Measurements from ENCODE around the gene MAPK4.

Gene MAPK4

DNA sequence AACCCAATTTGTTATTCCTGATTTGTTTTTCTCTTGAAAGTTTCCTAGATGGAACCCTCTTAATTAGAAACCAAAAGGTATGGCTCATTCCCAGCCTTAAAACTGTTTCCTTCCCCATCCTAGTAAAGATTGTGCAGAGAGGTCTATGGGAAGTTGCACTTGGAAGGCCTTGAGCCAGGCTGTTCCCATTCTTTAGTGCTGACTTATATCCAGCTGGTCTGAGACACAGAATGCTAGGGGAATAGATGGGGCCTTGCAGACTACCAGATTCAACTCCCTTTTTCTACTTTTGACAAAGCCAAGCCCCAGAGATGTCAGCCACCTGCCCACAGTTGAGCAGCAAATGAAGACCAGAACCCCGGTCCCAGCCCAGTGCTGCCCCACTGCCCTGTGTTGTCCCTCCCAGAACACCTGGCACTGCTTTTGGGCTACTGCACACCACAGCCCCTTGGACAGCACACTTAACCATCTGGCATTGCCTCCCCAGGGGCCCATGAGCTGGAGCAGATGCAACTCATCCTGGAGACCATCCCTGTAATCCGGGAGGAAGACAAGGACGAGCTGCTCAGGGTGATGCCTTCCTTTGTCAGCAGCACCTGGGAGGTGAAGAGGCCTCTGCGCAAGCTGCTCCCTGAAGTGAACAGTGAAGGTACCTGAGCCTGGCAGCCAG lies 161.7 kb downstream of the MAPK4 start:
- DNase-seq (ENCODE audit: low spot score): no peak

GRCh38 chr18:50722311-50722710 lies 162.4 kb downstream of the MAPK4 start:
- DNase-seq (ENCODE audit: low spot score): peak; percentile 25

DNA sequence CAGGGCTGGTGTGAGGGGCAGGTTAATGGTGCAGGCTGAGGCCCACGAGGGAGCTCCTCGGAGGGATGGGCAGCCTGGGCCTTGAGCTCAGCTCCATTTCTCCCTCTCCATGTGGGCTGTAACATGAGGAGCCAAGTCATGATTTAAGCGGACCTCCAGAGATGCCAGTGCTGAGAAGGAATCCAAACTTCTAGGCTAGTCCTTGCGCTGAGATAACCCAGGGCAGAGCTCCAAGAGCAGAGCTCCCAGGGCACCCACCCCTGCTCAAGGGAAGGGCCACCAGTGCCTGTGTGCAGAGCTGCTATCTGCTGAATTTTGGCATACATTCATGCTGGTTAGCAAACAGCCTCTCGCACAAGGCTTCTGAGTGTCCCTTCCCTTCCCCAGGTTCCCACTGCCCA lies 164.9 kb downstream of the MAPK4 start:
- no peak for DNase-seq (ENCODE audit: low spot score)

DNA sequence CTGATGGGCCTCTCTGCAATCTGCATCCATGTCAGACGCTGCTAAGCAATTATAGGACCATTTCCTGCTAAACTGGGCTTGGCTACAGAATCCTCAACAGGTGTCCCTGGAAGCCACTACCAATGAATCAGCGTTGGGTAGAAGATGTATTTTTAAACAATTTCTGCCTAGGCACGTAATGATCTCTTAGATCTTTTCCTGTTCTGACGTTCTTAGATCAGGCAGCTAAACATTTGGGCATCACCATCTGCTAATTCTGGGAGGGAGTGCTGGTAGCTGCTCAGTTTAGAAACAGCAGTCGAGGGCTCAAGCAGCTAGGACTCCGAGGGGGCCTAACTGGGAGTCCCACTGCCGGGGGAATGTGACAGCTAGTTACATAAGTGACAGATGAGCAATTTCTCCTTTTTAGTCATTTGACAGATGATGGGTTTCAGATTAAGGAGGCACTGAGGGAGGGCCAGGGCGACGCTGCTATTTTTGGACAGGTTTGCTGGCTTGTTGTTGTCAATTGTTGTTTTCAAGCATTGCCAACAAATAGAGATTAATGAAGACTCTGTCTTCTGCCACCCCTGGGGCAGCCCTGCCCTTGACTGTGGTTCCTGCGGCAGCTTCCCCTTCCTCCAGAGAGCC lies 167.2 kb downstream of the MAPK4 start:
- DNase-seq (ENCODE audit: low spot score): no peak

DNA sequence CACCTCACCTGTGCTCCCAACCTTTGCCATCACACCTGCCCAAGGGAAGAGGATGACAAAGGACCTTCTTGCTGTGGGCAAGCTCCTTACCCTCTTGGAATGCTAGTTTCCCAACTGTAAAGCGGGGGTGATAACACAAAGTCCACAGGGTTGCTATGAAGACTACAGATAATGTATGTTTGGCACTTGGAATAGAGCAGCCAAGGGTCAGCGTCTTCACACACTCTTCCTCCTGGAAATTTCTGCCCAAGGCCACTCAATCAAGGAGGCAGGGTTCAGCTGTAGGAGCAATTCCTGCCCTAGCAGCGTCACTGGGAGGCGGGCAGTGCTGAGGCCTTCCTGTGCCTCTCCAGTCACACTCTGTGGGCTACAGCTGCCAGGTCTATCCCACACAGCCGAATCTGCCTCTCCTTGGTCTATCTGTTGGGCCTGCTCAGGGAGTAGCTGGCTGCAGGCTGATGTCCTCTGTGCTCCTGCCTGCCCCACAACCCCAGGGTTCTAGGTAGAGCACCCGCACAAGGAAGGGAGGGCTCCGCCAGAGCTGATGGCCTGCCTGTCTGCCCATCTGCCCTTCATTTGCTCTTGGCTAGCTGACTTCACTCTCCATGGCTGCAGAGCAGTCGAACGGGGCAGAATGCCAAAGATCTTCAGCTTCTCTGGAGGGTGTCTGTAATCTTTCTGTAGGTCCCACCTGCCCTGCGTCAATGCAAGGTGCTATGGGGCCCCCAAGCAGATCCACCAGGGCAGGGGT lies 168.0 kb downstream of the MAPK4 start:
- DNase-seq (ENCODE audit: low spot score): no peak

- no peak for DNase-seq (ENCODE audit: low spot score)
Measured at GRCh38 chr18:50729376-50729775, 169.5 kb downstream of the MAPK4 start.

- no peak for DNase-seq (ENCODE audit: low spot score)
Measured at GRCh38 chr18:50729986-50730385, 170.1 kb downstream of the MAPK4 start.

DNA sequence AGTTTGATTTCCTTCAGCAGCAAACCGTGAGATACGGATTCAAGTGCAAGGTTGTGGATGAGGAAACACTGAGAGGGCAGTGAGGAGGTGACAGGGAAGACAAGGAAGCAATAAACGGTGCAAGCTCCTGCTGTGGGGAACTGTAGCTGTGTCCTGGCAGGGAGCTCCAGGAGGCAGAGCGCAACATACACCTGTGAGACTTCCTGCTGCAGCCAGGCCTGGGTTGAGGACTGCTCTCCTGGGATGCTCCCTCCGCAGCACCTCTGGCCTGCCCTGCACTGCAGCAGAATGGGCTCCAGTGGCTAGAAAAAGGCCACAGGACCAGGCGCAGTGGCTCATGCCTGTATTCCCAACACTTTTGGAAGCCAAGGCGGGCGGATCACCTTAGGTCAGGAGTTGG lies 174.5 kb downstream of the MAPK4 start:
- DNase-seq (ENCODE audit: low spot score): no peak

- no peak for DNase-seq (ENCODE audit: low spot score)
Measured at GRCh38 chr18:50734886-50735285, 175.0 kb downstream of the MAPK4 start.

- no peak for DNase-seq (ENCODE audit: low spot score)
Measured at GRCh38 chr18:50737127-50737526, 177.2 kb downstream of the MAPK4 start.

- DNase-seq (ENCODE audit: low spot score): no peak
Measured at GRCh38 chr18:50738098-50738757, 178.3 kb downstream of the MAPK4 start.

DNA sequence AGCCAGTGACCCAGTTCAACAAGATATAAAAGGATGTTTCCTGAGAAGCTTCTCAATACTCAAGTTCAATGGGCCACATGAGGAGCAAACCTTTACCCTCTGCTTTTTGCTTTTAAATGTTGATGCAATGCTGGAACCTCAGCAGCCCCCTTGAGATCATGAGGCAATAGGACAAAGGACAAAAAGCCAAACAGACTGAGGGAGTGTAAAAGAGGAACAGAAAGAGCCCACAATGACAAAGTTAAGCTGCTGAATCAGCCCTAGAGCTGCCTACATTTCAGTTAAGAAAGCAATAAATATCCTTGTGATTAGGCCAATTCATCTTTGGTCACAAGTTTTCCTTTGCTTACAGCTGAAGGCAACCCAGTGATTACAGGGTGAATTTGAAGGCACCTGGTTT lies 183.1 kb downstream of the MAPK4 start:
- no peak for DNase-seq (ENCODE audit: low spot score)

GRCh38 chr18:50744253-50744652 lies 184.4 kb downstream of the MAPK4 start:
- DNase-seq (ENCODE audit: low spot score): no peak

- DNase-seq (ENCODE audit: low spot score): no peak
Measured at GRCh38 chr18:50745945-50746344, 186.1 kb downstream of the MAPK4 start.

- no peak for DNase-seq (ENCODE audit: low spot score)
Measured at GRCh38 chr18:50747849-50748242, 188.0 kb downstream of the MAPK4 start.

GRCh38 chr18:50748243-50749229 lies 188.6 kb downstream of the MAPK4 start:
- no peak for DNase-seq (ENCODE audit: low spot score)

GRCh38 chr18:50749421-50749820 lies 189.5 kb downstream of the MAPK4 start:
- no peak for DNase-seq (ENCODE audit: low spot score)

DNA sequence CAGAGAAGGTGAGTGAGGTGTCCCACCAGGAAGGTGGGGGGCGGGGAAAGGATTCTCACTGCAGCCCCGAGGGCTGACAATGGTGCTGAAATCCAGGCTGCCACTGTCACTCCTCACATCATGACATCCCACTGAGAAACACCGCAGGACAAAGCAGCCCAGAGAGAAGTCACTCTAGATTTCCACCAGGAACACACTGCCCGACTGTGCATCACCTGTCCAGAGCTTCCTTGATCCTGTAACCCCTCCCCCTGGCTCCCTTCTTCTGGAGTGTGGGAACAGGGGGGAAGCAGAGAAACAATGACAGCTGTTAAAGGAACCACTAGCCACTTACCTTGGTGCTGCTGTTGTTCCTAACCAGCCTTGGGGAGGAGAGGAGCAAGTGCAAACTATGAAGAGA lies 190.1 kb downstream of the MAPK4 start:
- no peak for DNase-seq (ENCODE audit: low spot score)

DNA sequence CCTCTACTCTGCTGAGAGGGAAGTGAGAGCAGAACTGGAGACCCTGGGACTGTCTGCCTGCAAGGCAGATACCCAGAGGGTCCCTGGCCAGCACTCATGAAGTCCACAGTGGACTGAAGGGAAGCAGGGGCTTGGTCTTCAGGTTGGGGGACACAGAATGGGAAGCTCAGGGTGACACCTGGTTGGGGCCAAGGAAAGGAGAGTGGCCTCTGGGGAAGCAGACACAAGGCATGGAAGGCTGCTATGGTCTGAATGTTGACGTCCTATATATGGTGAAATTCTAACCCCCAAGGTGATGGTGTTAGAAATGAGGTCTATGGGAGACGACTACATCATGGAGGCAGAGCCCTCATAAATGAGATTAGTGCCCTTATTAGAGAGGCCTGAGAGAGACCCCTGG lies 190.7 kb downstream of the MAPK4 start:
- DNase-seq (ENCODE audit: low spot score): no peak

GRCh38 chr18:50751490-50751889 lies 191.6 kb downstream of the MAPK4 start:
- no peak for DNase-seq (ENCODE audit: low spot score)

DNA sequence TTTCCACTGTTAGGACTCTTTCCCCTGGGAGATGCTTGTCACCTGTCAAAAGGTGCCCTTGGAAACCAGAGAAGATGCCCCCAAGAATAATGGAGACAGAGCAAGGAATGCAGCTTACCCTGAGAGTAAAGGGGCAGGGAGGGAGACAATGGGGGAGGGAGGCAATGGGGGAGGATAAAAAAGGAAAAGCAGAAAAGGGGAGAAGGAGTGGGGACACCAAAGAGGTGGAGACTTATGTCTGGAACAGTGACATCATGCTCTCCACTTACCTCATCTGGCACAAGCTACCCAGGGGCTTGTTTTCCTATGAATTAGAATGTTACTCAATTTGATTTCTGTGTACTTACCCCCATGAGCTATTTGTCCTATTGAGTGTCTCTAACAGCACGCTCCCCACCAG lies 192.1 kb downstream of the MAPK4 start:
- no peak for DNase-seq (ENCODE audit: low spot score)

DNA sequence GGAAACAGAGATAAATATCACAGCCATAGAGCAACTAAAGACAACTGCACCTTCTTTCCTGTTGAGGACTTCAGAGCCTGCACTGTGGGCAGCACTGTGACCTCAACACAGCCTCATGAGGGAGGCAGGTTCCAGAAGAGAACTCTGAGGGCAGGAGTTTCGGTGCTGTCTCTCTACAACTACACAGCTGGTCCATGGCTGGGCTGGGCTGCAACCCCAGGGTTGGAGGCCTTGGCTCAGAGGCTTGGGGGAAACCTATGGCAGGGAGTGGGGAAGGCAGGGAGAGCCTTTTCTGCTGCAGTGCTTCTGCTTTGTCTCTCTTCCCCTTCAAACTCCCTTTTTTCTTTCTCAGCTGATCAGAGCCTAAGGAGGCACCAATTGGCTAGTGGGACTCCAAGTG lies 193.4 kb downstream of the MAPK4 start:
- no peak for DNase-seq (ENCODE audit: low spot score)
